ENCODE measurements around the gene UTP18.

DNA sequence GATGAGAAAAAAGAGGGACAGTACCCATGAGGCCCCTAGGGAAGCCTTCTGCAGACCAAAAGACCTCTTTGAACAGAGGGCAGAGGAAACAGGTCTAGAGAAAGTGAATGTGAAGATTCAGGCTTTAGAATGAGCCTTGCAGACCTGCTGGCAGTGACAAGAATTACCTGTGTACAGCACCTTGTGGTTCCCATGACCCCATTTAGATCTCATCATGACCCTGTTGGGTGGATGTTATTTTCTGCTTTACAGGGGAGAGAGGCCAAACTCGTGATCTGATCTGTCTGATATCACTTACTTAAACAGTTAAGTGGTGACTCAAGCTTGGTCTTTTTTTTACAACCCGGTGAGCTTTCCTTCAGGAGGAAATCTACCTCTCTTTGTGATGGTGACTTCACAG is 81.9 kb downstream of the UTP18 start:
- no peak for TF ChIP-seq POLR2A (IDR thresholded peaks at IDR 0.05; ENCODE audit: control extremely low read depth in 1 of 2, low read depth in 2 of 2, low read length in 2 of 2)
- TF ChIP-seq RAD21 (IDR thresholded peaks at IDR 0.05 in 1 of 2, conservative IDR thresholded peaks at IDR 0.05 in 1 of 2; ENCODE audit: low read depth in 2 of 2, low read length in 2 of 2) = no peak
- no peak for TF ChIP-seq SP4 (IDR thresholded peaks at IDR 0.05; ENCODE audit: low read length)
- no peak for TF ChIP-seq KDM1A (IDR thresholded peaks at IDR 0.05; ENCODE audit: borderline replicate concordance, low read length)
- no peak for TF ChIP-seq CTCF (IDR thresholded peaks at IDR 0.05; ENCODE audit: control extremely low read depth in 1 of 3, insufficient read depth in 1 of 3, low read depth in 1 of 3, low read length in 3 of 3)
